ENCODE results near the gene CCDC59. TPM values are rescaled to one million over a fixed set of nuclear protein-coding genes. Genes with fewer than 3 reads are reported as not detected.
A peak's percentile ranks its signal among the peaks of the same experiment; 100 is the strongest.
"Not testable (repeated sequence)": the region's sequence is repeated elsewhere in the genome, so short reads cannot be mapped to it uniquely, and the experiment has no call there.

CCDC59 gene, protein sequence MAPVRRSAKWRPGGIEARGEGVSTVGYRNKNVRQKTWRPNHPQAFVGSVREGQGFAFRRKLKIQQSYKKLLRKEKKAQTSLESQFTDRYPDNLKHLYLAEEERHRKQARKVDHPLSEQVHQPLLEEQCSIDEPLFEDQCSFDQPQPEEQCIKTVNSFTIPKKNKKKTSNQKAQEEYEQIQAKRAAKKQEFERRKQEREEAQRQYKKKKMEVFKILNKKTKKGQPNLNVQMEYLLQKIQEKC
- total RNA-seq (2014; rRNA removed; shearing (Covaris generic)) = 45.1 and 60.2 TPM in 2 replicates

DNA sequence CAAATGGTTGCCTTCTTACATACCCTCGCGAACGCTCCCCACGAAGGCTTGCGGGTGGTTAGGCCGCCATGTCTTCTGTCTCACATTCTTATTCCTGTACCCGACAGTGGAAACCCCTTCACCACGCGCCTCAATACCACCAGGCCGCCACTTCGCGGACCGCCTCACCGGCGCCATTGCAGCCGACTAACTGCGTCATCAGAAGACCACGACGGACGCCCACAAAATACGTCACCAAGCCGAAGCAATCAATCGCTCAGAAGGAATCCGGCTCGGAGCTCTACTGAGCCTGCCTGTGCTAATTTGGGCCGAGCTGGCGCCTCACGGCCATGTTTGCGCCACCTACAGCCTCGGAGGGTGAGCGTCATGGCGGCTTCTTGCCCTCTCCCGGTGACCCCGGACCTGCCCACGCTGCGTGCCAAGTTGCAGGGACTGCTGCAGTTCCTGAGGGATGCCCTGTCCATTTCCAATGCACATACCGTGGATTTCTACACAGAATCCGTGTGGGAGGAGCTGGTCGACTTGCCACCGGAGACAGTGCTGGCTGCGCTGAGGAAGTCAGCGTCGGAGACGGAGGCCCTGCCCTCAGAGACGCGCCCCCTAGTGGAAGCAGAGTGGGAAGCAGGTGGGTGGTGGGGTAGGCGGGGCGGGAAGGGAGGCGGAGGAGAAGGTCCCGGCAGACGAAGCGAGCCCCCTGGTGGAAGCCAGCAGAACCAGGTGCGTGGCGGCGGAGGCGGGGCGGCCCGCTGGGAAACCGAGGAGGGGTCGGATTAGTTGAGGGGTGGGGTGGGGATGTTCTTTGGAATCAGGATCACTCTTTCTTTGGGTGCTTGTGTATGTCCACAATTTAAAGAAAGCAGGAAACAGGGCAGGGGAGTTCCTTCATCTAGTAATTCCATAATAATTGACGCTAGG lies at the start of gene CCDC59, which contains the start of gene METTL25:
TSS of gene CCDC59 (minus strand) at position 188 of the 915 bp plus-strand sequence. CDS start at position 177, 11 bp downstream.
TSS of gene METTL25 (plus strand) at position 330 of the 915 bp plus-strand sequence. CDS start at position 367, 37 bp downstream.
- H3K36me3 ChIP-seq (replicated peaks; ENCODE audit: control insufficient read depth, insufficient read depth, low read length) = peaks cover 8% of the 10 kb centered on the region; the same call in 1 of the 2 replicates

DNA sequence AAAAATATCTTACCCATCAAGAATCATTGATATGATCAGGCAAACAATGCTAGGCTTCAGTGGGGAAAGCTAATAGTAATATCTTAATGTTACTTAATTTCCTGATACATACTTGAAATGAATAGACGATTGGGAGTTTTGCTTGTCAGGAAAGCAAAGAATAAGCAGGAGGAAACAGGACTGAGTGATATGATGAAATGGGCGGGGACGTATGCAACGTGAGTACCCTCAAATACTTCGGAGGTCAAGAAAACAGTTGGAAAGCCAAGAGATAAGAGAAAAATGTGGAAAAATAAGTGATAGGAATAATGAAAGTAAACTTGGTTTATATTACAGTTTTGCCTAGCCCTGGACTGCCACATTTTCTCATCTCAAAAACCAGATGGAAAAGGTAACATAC lies 49.3 kb upstream of the CCDC59 start:
- H3K36me3 ChIP-seq (replicated peaks; ENCODE audit: control insufficient read depth, insufficient read depth, low read length) = no peaks in the 10 kb centered on the region
- no peak for DNase-seq
- no peak overlapping the region for H3K4me3 ChIP-seq (ENCODE audit: insufficient read depth, low read depth, low read length)
- H3K27me3 ChIP-seq (ENCODE audit: control insufficient read depth, insufficient read depth, low read length) = no peaks in the 10 kb centered on the region

More for the DNA sequence above, at the start of gene CCDC59, which contains the start of gene METTL25:
- no peaks in the 10 kb centered on the region for H3K27me3 ChIP-seq (ENCODE audit: control insufficient read depth, insufficient read depth, low read length)
- peak within 1 kb of the TSS; percentile 71 for H3K4me3 ChIP-seq (ENCODE audit: insufficient read depth, low read depth, low read length)
- DNase-seq = peak; percentile 91

DNA sequence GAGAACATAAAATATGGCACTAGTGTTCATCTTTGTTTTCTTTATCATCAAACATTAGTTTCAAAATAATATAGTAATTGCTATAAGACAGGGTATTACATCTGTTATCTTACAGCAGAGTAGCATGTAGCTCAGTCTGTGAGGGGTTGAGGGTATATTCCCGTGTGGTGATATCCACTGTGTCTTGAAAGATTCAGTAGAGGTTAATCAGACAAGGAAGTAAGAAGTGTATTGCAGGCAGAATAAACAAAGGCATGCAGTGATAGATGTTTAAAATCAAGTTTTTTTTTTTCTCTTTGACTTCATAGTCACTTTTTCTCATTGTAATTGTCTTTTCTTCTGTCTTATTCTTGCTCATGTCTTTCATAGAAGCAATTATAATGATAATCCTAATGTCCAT lies 48.5 kb upstream of the CCDC59 start:
- Histone ChIP-seq H3K36me3 (replicated peaks; ENCODE audit: control insufficient read depth, insufficient read depth, low read length) (no peaks in the 10 kb centered on the region), H3K4me3 (ENCODE audit: insufficient read depth, low read depth, low read length) (no peak overlapping the region), H3K27me3 (ENCODE audit: control insufficient read depth, insufficient read depth, low read length) (no peaks in the 10 kb centered on the region)
- DNase-seq = no peak

DNA sequence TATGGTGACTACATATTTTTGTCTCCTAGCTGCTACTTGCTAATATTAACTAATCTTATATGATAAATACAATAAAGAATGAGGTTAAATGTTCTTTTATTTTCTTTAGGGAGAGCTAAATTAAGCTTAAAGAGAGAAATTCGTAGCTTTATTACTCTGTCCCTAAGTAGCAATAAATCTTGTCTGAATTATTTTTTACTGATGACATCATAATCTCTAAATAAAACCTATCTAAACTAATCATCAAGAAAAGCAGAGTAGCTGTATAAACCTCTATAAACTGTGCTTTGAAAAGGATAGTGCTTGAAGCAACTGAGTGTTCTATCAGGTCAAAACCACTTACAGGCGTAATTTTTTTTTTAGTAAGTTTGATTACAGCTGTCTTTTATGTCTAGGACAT lies 42.6 kb upstream of the CCDC59 start:
- H3K4me3 ChIP-seq (ENCODE audit: insufficient read depth, low read depth, low read length) = no peak overlapping the region
- no peaks in the 10 kb centered on the region for H3K27me3 ChIP-seq (ENCODE audit: control insufficient read depth, insufficient read depth, low read length)
- no peaks in the 10 kb centered on the region for H3K36me3 ChIP-seq (replicated peaks; ENCODE audit: control insufficient read depth, insufficient read depth, low read length)
- DNase-seq = no peak

DNA sequence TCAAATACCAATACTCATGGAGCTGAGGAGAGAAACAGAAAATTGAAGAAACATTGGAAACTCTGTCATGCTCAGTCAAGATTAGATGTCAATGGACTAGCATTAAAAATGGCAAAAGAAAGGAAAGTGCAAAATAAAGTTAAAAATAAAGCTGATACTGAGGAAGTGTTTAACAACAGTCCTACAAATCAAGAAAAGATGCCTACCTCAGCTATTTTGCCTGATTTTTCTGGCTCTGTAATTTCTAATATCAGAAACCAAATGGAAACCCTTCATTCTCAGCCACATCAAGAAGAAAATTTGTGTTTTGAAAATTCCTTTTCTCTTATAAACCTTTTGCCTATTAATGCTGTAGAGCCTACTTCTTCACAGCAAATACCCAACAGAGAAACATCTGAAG lies 40.7 kb upstream of the CCDC59 start:
- H3K27me3 ChIP-seq (ENCODE audit: control insufficient read depth, insufficient read depth, low read length) = no peaks in the 10 kb centered on the region
- no peaks in the 10 kb centered on the region for H3K36me3 ChIP-seq (replicated peaks; ENCODE audit: control insufficient read depth, insufficient read depth, low read length)
- DNase-seq = no peak
- no peak overlapping the region for H3K4me3 ChIP-seq (ENCODE audit: insufficient read depth, low read depth, low read length)

DNA sequence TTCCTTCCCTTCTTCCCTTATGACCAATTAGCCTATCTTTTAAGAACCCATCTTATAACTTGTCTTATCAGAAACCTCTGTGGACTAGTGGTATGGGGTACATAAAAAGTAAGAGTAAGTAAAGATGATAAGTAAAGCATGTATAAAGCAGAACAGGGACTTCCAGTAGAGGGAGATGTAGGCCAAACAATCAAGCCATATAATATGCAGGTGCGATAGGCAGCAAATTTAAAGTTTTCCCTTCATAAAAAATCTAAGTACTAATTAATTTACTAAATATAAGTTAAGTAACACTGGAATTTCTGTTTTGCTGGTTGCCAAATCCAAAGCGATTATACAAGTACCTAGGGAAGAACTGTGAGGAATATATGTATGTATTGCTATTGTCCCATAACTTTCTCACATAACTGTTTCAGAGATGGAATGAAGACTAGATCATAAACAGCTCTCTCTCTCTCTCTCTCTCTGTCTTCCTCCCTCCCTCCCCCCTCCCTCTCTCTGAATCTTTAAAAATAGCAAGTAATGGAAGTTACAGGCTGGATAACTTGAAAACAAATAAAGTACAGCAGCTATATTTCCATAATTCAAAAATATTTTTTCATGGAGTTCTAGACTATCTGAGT lies 25.9 kb upstream of the CCDC59 start:
- Histone ChIP-seq H3K4me3 (ENCODE audit: insufficient read depth, low read depth, low read length) (no peak overlapping the region), H3K36me3 (replicated peaks; ENCODE audit: control insufficient read depth, insufficient read depth, low read length) (no peaks in the 10 kb centered on the region), H3K27me3 (ENCODE audit: control insufficient read depth, insufficient read depth, low read length) (no peaks in the 10 kb centered on the region)
- no peak for DNase-seq

DNA sequence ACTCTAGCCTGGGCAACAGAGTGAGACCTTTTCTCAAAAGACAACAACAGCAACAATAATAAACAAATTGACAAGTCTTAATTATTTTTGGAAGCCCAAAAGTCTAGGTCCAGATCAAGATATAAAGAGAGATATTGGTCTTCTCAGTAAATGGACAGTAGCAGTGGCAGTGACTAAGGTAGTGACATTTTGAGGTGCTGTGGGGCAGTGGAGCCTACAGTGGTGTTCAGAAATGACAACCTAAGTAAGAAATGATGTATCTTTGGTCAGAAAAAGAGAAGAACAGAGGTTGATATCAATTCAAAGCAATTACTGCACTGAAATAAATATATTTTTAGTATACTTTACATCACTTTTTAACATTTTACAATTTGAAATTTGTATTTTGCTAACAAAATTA lies 20.8 kb upstream of the CCDC59 start:
- DNase-seq = no peak
- Histone ChIP-seq H3K27me3 (ENCODE audit: control insufficient read depth, insufficient read depth, low read length) (no peaks in the 10 kb centered on the region), H3K4me3 (ENCODE audit: insufficient read depth, low read depth, low read length) (no peak overlapping the region), H3K36me3 (replicated peaks; ENCODE audit: control insufficient read depth, insufficient read depth, low read length) (no peaks in the 10 kb centered on the region)

DNA sequence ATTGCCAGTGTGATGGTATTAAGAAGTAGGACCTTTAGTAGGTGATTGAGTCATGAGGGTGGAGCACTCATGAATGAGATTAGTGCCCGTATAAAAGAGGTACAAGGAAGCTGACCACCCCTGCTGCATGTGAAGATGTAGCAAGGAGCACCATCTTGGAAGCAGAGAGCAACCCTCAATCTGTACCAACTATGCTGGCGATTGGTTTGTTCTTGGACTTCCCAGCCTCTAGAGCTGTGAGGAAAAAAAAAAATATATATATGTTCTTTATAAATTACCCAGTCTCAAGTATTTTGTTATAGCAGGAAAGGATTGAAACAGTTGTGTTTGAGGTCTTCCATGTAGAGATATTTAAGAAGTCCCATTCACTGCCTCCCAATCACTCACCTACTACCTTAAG lies 17.0 kb upstream of the CCDC59 start:
- H3K4me3 ChIP-seq (ENCODE audit: insufficient read depth, low read depth, low read length) = no peak overlapping the region
- no peaks in the 10 kb centered on the region for H3K27me3 ChIP-seq (ENCODE audit: control insufficient read depth, insufficient read depth, low read length)
- DNase-seq = no peak
- no peaks in the 10 kb centered on the region for H3K36me3 ChIP-seq (replicated peaks; ENCODE audit: control insufficient read depth, insufficient read depth, low read length)

DNA sequence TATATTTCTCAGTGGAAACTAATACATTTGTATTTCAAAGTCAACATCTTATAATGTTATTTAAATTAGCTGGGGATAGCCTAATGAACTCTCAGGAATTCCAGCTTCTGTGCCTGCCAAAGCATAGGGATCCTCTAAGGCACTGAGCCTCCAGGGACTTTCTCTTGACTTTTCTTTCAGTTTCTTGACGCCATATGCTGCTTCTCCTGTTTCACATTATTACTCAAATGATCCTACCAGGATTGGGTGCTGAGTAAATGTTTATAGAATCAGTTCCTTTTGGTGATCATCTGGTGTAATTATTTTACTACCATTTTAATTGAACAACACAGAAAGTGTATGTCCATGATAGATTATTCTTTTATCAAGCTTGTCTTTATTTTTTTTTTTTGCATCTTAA lies 8.0 kb upstream of the CCDC59 start:
- Histone ChIP-seq H3K4me3 (ENCODE audit: insufficient read depth, low read depth, low read length) (no peak overlapping the region), H3K27me3 (ENCODE audit: control insufficient read depth, insufficient read depth, low read length) (no peaks in the 10 kb centered on the region), H3K36me3 (replicated peaks; ENCODE audit: control insufficient read depth, insufficient read depth, low read length) (no peaks in the 10 kb centered on the region)
- no peak for DNase-seq

DNA sequence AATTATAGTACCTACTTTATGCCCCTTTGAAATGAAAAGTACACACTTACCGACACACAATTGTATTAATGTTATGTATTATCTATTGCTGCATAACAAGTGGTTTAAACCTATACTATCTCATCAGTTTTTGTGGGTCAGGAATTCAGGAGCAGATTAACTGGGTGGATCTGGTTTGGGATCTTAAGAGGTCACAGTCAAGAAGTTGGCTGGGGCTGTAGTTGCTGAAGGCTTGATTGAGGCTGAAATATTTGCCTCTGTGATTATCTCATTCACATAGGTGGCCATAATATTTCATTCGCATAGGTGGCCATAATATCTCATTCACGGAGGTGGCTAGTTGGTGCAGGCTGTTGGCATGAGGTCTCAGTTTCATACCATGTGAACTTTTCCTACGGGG lies 5.8 kb upstream of the CCDC59 start:
- no peak for DNase-seq
- no peak overlapping the region for H3K4me3 ChIP-seq (ENCODE audit: insufficient read depth, low read depth, low read length)

DNA sequence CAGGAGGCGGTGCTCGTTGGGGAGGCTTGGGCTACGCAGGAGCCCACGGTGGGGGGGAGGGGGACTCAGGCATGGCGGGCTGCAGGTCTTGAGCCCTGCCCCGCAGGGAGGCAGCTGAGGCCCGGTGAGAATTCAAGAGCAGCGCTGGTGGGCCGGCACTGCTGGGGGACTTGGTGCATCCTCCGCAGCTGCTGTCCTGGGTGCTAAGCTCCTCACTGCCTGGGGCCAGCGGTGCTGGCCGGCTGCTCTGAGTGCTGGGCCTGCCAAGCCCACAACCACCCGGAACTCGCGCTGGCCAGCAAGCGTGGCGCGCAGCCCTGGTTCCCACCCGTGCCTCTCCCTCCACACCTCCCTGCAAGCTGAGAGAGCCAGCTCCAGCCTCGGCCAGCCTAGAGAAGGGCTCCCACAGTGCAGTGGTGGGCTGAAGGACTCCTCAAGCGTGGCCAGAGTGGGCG lies 3.3 kb upstream of the CCDC59 start:
- no peaks in the 10 kb centered on the region for H3K27me3 ChIP-seq (ENCODE audit: control insufficient read depth, insufficient read depth, low read length)
- DNase-seq = no peak
- H3K4me3 ChIP-seq (ENCODE audit: insufficient read depth, low read depth, low read length) = no peak overlapping the region
- H3K36me3 ChIP-seq (replicated peaks; ENCODE audit: control insufficient read depth, insufficient read depth, low read length) = 0 out of 2 replicates have a peak, but pooled peaks cover 2% of the 10 kb centered on the region

More for the DNA sequence above, 5.8 kb upstream of the CCDC59 start:
- Histone ChIP-seq H3K36me3 (replicated peaks; ENCODE audit: control insufficient read depth, insufficient read depth, low read length) (no peaks in the 10 kb centered on the region), H3K27me3 (ENCODE audit: control insufficient read depth, insufficient read depth, low read length) (no peaks in the 10 kb centered on the region)

DNA sequence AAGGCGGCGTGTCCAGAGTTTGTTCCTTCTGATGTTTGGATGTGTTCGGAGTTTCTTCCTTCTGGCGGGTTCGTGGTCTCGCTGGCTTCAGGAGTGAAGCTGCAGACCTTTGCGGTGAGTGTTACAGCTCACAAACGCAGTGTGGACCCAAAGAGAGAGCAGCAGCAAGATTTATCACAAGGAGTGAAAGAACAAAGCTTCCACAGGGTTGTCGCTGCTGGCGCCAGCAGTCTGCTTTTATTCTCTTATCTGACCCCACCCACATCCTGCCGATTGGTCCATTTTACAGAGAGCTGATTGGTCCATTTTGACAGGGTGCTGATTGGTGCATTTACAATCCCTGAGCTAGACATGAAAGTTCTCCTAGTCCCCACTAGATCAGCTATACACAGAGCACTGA lies 2.6 kb upstream of the CCDC59 start:
- not testable (repeated sequence) for DNase-seq; H3K27me3 ChIP-seq (ENCODE audit: control insufficient read depth, insufficient read depth, low read length); H3K36me3 ChIP-seq (replicated peaks; ENCODE audit: control insufficient read depth, insufficient read depth, low read length); H3K4me3 ChIP-seq (ENCODE audit: insufficient read depth, low read depth, low read length)

DNA sequence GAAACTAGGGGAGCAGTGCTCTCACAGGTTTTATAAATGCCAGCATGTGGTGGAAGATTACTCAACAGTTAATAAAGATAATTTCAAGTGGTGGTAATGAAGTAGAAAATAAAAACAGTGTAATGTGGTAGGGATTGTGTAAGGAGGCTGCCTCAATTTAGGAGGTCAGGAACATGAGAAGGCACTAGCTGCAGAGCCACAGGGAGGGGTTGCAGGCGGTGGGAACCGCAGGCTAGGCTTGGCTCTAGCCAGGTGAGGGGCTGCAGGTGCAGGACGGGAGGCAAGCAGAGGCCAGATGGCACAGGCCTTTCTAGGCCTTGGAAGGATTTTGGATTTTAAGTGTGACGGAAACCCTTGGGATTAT lies 910 bp upstream of the CCDC59 start:
- no peaks in the 10 kb centered on the region for H3K27me3 ChIP-seq (ENCODE audit: control insufficient read depth, insufficient read depth, low read length)
- peaks cover 7% of the 10 kb centered on the region; the same call in 1 of the 2 replicates for H3K36me3 ChIP-seq (replicated peaks; ENCODE audit: control insufficient read depth, insufficient read depth, low read length)
- peak overlapping the region; percentile 35 for H3K4me3 ChIP-seq (ENCODE audit: insufficient read depth, low read depth, low read length)
- DNase-seq = peak; percentile 57

DNA sequence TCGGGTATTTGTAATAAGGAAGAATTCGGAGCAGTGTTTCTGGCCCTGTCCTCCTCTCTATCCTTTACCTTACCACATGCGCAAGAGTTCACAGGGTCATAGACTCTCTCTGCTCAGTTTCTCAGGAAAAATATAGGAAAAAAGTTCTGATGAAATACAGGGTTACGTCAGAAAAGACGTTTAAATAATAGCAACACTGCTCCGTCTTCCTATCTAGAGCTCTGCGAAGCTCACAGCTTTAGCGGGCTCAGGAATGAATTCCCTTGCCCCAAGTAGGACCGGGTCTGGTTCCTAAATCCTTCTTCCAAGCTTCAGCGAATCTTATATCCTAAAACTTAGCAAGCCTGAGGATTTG lies 365 bp downstream of the CCDC59 start:
- H3K27me3 ChIP-seq (ENCODE audit: control insufficient read depth, insufficient read depth, low read length) = no peaks in the 10 kb centered on the region
- peak overlapping the region; percentile 71 for H3K4me3 ChIP-seq (ENCODE audit: insufficient read depth, low read depth, low read length)
- DNase-seq = peak; percentile 13
- peaks cover 9% of the 10 kb centered on the region; the same call in 1 of the 2 replicates for H3K36me3 ChIP-seq (replicated peaks; ENCODE audit: control insufficient read depth, insufficient read depth, low read length)

Data from H7 (cell line).